Measurements from ENCODE around the gene PTGIR. TPM values are rescaled to one million over a fixed set of nuclear protein-coding genes. Genes with fewer than 3 reads are reported as not detected.

PTGIR gene
- total RNA-seq, 1 donor from 2014 or later, result 0.27 TPM

DNA sequence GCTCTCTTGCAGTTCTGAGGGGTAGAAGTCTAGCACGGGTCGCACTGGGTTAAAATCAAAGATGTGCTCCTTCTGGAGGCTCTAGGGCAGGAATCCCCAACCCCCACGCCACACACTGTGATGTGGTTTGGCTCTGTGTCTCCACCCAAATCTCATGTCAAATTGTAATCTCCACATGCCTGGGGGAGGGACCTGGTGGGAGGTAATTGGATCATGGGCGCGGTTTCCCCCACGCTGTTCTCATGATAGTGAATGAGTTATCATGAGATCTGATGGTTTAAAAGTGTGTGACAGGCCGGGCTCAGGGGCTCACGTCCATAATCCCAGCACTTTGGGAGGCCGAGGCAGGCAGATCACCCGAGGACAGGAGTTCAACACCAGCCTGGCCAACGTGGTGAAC lies 50.4 kb downstream of the PTGIR start:
- no peak for DNase-seq
- peaks cover 1% of the 10 kb centered on the region for H3K9me3 Mint-ChIP-seq (ENCODE audit: unreplicated experiment)
- H3K4me3 Mint-ChIP-seq (ENCODE audit: unreplicated experiment), result no peak overlapping the region
- H3K27me3 Mint-ChIP-seq (ENCODE audit: unreplicated experiment), result peaks cover 2% of the 10 kb centered on the region
- no peak overlapping the region for H3K27ac Mint-ChIP-seq (ENCODE audit: unreplicated experiment)
- H3K4me1 Mint-ChIP-seq (ENCODE audit: low read depth, unreplicated experiment), result peaks cover 7% of the 10 kb centered on the region
- no peaks in the 10 kb centered on the region for H3K36me3 Mint-ChIP-seq (ENCODE audit: unreplicated experiment)
- TF ChIP-seq, protein P1, sequence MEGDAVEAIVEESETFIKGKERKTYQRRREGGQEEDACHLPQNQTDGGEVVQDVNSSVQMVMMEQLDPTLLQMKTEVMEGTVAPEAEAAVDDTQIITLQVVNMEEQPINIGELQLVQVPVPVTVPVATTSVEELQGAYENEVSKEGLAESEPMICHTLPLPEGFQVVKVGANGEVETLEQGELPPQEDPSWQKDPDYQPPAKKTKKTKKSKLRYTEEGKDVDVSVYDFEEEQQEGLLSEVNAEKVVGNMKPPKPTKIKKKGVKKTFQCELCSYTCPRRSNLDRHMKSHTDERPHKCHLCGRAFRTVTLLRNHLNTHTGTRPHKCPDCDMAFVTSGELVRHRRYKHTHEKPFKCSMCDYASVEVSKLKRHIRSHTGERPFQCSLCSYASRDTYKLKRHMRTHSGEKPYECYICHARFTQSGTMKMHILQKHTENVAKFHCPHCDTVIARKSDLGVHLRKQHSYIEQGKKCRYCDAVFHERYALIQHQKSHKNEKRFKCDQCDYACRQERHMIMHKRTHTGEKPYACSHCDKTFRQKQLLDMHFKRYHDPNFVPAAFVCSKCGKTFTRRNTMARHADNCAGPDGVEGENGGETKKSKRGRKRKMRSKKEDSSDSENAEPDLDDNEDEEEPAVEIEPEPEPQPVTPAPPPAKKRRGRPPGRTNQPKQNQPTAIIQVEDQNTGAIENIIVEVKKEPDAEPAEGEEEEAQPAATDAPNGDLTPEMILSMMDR (IDR thresholded peaks at IDR 0.05; ENCODE audit: partially characterized antibody, unreplicated experiment), result no peak

DNA sequence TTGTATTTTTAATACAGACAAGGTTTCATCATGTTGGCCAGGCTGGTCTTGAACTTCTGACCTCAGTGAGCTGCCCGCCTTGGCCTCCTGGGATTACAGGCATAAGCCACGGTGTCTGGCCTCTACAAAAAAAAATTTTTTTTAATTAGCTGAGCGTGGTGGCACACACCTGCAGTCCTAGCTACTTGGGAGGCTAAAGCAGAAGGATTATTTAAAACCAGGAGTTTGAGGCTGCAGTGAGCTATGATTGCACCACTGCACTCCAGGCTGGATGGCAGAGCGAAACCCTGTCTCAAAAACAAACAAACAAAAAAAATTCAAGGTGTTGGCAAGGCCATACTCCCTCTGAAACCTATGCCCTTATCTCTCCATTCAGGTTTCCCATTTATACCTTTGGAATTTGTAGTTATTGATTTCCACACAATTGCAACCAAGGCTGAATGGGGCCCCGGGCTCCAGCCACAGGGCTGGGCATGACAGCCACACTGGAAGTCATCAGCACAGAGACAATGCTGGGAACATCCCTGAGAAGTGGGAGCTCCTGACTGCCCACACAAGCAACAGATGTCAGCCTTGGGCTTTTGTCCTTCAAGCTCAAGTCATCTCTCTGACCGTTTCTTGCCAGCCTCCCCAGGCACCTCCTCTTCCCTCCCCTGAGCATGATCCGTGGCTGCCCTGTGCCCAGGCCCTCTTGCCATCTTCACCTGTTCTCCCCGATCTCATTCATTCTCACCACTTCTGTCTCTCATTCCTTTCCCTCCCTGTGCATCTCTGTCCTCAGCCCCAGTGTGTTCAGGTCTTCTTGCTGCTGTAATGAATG lies 51.0 kb downstream of the PTGIR start:
- Mint-ChIP-seq H3K36me3 (ENCODE audit: unreplicated experiment) (no peaks in the 10 kb centered on the region), H3K4me3 (ENCODE audit: unreplicated experiment) (no peak overlapping the region), H3K27me3 (ENCODE audit: unreplicated experiment) (peaks cover 2% of the 10 kb centered on the region), H3K9me3 (ENCODE audit: unreplicated experiment) (peaks cover 1% of the 10 kb centered on the region), H3K27ac (ENCODE audit: unreplicated experiment) (no peak overlapping the region), H3K4me1 (ENCODE audit: low read depth, unreplicated experiment) (peaks cover 5% of the 10 kb centered on the region)
- DNase-seq, result no peak
- TF ChIP-seq, protein P1 (IDR thresholded peaks at IDR 0.05; ENCODE audit: partially characterized antibody, unreplicated experiment), result no peak

DNA sequence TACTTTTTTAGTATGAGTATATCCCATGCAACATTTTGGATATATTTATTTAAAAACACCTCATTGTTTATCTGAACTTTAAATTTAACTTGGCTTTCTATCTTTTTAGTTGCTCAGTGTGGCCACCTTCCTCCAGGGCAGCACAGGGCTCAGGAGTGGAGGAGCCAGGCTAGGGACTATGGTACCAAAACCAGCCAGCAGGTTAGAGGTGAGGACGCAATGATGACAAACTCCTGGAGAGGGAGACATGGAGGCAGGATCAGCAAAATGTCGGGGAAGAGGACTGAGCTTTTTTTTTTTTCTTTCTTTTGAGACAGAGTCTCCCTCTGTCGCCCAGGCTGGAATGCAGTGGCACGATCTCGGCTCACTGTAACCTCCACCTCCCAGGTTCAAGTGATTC lies 53.4 kb downstream of the PTGIR start:
- Mint-ChIP-seq H3K27me3 (ENCODE audit: unreplicated experiment) (peaks cover 2% of the 10 kb centered on the region), H3K4me3 (ENCODE audit: unreplicated experiment) (no peak overlapping the region), H3K27ac (ENCODE audit: unreplicated experiment) (no peak overlapping the region), H3K9me3 (ENCODE audit: unreplicated experiment) (no peaks in the 10 kb centered on the region), H3K4me1 (ENCODE audit: low read depth, unreplicated experiment) (peaks cover 5% of the 10 kb centered on the region), H3K36me3 (ENCODE audit: unreplicated experiment) (no peaks in the 10 kb centered on the region)
- DNase-seq, result peak; percentile 27
- TF ChIP-seq, protein P1 (IDR thresholded peaks at IDR 0.05; ENCODE audit: partially characterized antibody, unreplicated experiment), result no peak

Other genes starting within 250 kb of the PTGIR start
- gene CCDC8, start 211.5 kb downstream of the PTGIR start, total RNA-seq (ENCODE audit: unreplicated experiment), result 6.3 TPM
- 5.3 TPM for gene PNMA8C, start 196.2 kb downstream of the PTGIR start, total RNA-seq (ENCODE audit: unreplicated experiment)
- 14.1 TPM for gene PNMA8A, start 153.5 kb downstream of the PTGIR start, total RNA-seq (ENCODE audit: unreplicated experiment)
- 0.76 TPM for gene PNMA8B, start 129.2 kb downstream of the PTGIR start, total RNA-seq (ENCODE audit: unreplicated experiment)
- gene CALM3, start 23.8 kb downstream of the PTGIR start, total RNA-seq (ENCODE audit: unreplicated experiment), result 845 TPM
- 54.6 TPM for gene GNG8, start 11.1 kb upstream of the PTGIR start, total RNA-seq (ENCODE audit: unreplicated experiment)
- 55.1 TPM for gene DACT3, start 36.1 kb upstream of the PTGIR start, total RNA-seq (ENCODE audit: unreplicated experiment)
- gene PRKD2, start 92.0 kb upstream of the PTGIR start, total RNA-seq (ENCODE audit: unreplicated experiment), result 54.7 TPM
- gene FKRP, start 121.0 kb upstream of the PTGIR start, total RNA-seq (ENCODE audit: unreplicated experiment), result 46.6 TPM
- 117 TPM for gene STRN4, start 121.4 kb upstream of the PTGIR start, total RNA-seq (ENCODE audit: unreplicated experiment)
- gene SLC1A5, start 163.5 kb upstream of the PTGIR start, total RNA-seq (ENCODE audit: unreplicated experiment), result 35.4 TPM
- gene AP2S1, start 225.8 kb upstream of the PTGIR start, total RNA-seq (ENCODE audit: unreplicated experiment), result 95.4 TPM
- 127 TPM for gene ARHGAP35, start 235.9 kb upstream of the PTGIR start, total RNA-seq (ENCODE audit: unreplicated experiment)

All from glutamatergic neuron (in vitro differentiated cells).